Left ventricle myocardium inferior (tissue), 1 donor: ENCODE measurements around the gene RERE. TPM values are rescaled to one million over a fixed set of nuclear protein-coding genes. Genes with fewer than 3 reads are reported as not detected.

Experiments used
- DNase-seq: peaks from one replicate; pipeline ENCODE4 v3.0.0-alpha.2; 2020
- H3K27ac ChIP-seq: fragments of 200-600 bp; replicated peaks from 2 replicates; pipeline ENCODE4 v1.8.0; 2021
- H3K27me3 ChIP-seq: fragments of 200-600 bp; 2 replicates; pipeline ENCODE4 v1.8.0; 2021; ENCODE audit warnings: low read depth
- H3K36me3 ChIP-seq: fragments of 200-600 bp; 2 replicates; pipeline ENCODE4 v1.8.0; 2021
- H3K4me1 ChIP-seq: fragments of 200-600 bp; 2 replicates; pipeline ENCODE4 v1.8.0; 2021
- H3K4me3 ChIP-seq: fragments of 200-600 bp; 2 replicates; pipeline ENCODE4 v1.8.0; 2021; ENCODE audit warnings: mild to moderate bottlenecking, moderate library complexity
- H3K9me3 ChIP-seq: fragments of 200-600 bp; replicated peaks from 2 replicates; pipeline ENCODE4 v1.8.0; 2021
- CTCF ChIP-seq: fragments of 200-600 bp; IDR thresholded peaks from 2 replicates; pipeline ENCODE4 v1.8.0; 2021; ENCODE audit warnings: antibody characterized with exemption, mild to moderate bottlenecking, borderline replicate concordance
- intact Hi-C: fragments of 100-400 bp; cut with micrococcal nuclease; formaldehyde crosslinking; loops from one replicate; pipeline ENCODE4 v1.11.0; 2022
- total RNA-seq: library from RNA; stranded (reverse); fragmentation: NEBNext Ultra II Directional; extraction: Animal tissue kit (Norgen Biotek cat#: 25700); gene quantifications from one replicate; pipeline ENCODE4 v1.2.1, GENCODE V29; 2021
- donor health status: DM: no; HTN: yes; CAD: no; lungs with severe emphysema.

RERE gene
- total RNA-seq, 1 donor from 2014 or later, result 141 TPM

GRCh38 chr1:8339203-8339600 lies 478.2 kb downstream of the RERE start:
- Histone ChIP-seq H3K27me3 (no peaks in the 10 kb centered on the region), H3K27ac (no peak overlapping the region), H3K36me3 (peaks cover 24% of the 10 kb centered on the region), H3K4me1 (peaks cover 6% of the 10 kb centered on the region), H3K9me3 (no peaks in the 10 kb centered on the region), H3K4me3 (no peak overlapping the region)
- no peak for TF ChIP-seq CTCF
- no peak for DNase-seq
- intact Hi-C loops, result no loop called here

GRCh38 chr1:8338526-8339202 lies 478.8 kb downstream of the RERE start:
- Histone ChIP-seq H3K27me3 (no peaks in the 10 kb centered on the region), H3K4me1 (peaks cover 6% of the 10 kb centered on the region), H3K36me3 (peaks cover 24% of the 10 kb centered on the region), H3K27ac (no peak overlapping the region), H3K9me3 (no peaks in the 10 kb centered on the region), H3K4me3 (no peak overlapping the region)
- DNase-seq, result no peak
- no peak for TF ChIP-seq CTCF
- intact Hi-C loops, result no loop called here

- no peak for DNase-seq
- Histone ChIP-seq H3K27ac (no peak overlapping the region), H3K36me3 (peaks cover 24% of the 10 kb centered on the region), H3K9me3 (no peaks in the 10 kb centered on the region), H3K4me1 (peaks cover 2% of the 10 kb centered on the region), H3K27me3 (no peaks in the 10 kb centered on the region), H3K4me3 (no peak overlapping the region)
- no peak for TF ChIP-seq CTCF
- intact Hi-C loops, result no loop called here
Observed at GRCh38 chr1:8337776-8338525, 479.5 kb downstream of the RERE start.

- Histone ChIP-seq H3K36me3 (peaks cover 24% of the 10 kb centered on the region), H3K9me3 (no peaks in the 10 kb centered on the region), H3K4me1 (no peaks in the 10 kb centered on the region), H3K27me3 (no peaks in the 10 kb centered on the region), H3K27ac (no peak overlapping the region), H3K4me3 (no peak overlapping the region)
- no peak for DNase-seq
- no peak for TF ChIP-seq CTCF
- intact Hi-C loops, result no loop called here
Observed at GRCh38 chr1:8335246-8335645, 482.2 kb downstream of the RERE start.

- Histone ChIP-seq H3K36me3 (peaks cover 24% of the 10 kb centered on the region), H3K4me1 (no peaks in the 10 kb centered on the region), H3K4me3 (no peak overlapping the region), H3K27me3 (no peaks in the 10 kb centered on the region), H3K27ac (no peak overlapping the region), H3K9me3 (no peaks in the 10 kb centered on the region)
- DNase-seq, result no peak
- intact Hi-C loops, result no loop called here
- no peak for TF ChIP-seq CTCF
Observed at GRCh38 chr1:8334106-8334851, 483.2 kb downstream of the RERE start.
